GM12872 (cell line): ENCODE data around the gene GNG12.

Source experiments
- CTCF ChIP-seq: IDR thresholded peaks from 3 replicates; pipeline ENCODE4 v1.5.1; 2011; ENCODE audit warnings: low read depth, mild to moderate bottlenecking, low read length, moderate library complexity; ENCODE audit not compliant: insufficient read depth

Gene GNG12

GRCh38 chr1:67721650-67722291, 111.5 kb downstream of the GNG12 start:
- TF ChIP-seq CTCF = no peak

- no peak for TF ChIP-seq CTCF
Observed at GRCh38 chr1:67721112-67721511, 112.2 kb downstream of the GNG12 start.

GRCh38 chr1:67719329-67720196, 113.7 kb downstream of the GNG12 start:
- no peak for TF ChIP-seq CTCF

GRCh38 chr1:67717876-67718275, 115.4 kb downstream of the GNG12 start:
- TF ChIP-seq CTCF = no peak

GRCh38 chr1:67716800-67717199, 116.5 kb downstream of the GNG12 start:
- no peak for TF ChIP-seq CTCF

- no peak for TF ChIP-seq CTCF
Observed at GRCh38 chr1:67715819-67716218, 117.4 kb downstream of the GNG12 start.

GRCh38 chr1:67713057-67713846, 120.0 kb downstream of the GNG12 start:
- no peak for TF ChIP-seq CTCF
